Neural cell (in vitro differentiated cells): ENCODE data around the gene HOXB4. TPM values are rescaled to one million over a fixed set of nuclear protein-coding genes. Genes with fewer than 3 reads are reported as not detected.

Source experiments
- H2AFZ ChIP-seq: fragments of 200-600, 300-800 bp; sonication (generic), shearing (Covaris generic); 2 replicates; pipeline ENCODE4 v1.6.0; 2014; ENCODE audit warnings: low read depth, mild to moderate bottlenecking, antibody characterized with exemption, low read length, moderate library complexity
- H3F3A ChIP-seq: fragments of 200-600 bp; shearing (Covaris generic); 2 replicates; pipeline ENCODE4 v1.6.1; 2016; ENCODE audit warnings: mild to moderate bottlenecking, moderate library complexity, mixed read lengths, antibody characterized with exemption, low read length; ENCODE audit not compliant: insufficient read depth, poor library complexity, severe bottlenecking
- H3K27ac ChIP-seq: fragments of 200-600, 300-800 bp; sonication (generic), shearing (Covaris generic); 2 replicates; pipeline ENCODE4 v1.5.1; 2014; ENCODE audit warnings: mild to moderate bottlenecking, low read length, moderate library complexity
- H3K27me3 ChIP-seq: fragments of 300-800, 200-600 bp; sonication (generic), shearing (Covaris generic); 2 replicates; pipeline ENCODE4 v1.6.0; 2014; ENCODE audit warnings: mild to moderate bottlenecking, low read depth, low read length, moderate library complexity; ENCODE audit not compliant: insufficient read depth
- H3K36me3 ChIP-seq: fragments of 300-800, 200-600 bp; sonication (generic), shearing (Covaris generic); 2 replicates; pipeline ENCODE4 v1.5.1; 2014; ENCODE audit warnings: mild to moderate bottlenecking, antibody characterized with exemption, low read length, moderate library complexity; ENCODE audit not compliant: insufficient read depth
- H3K4me2 ChIP-seq: fragments of 300-800, 200-600 bp; sonication (generic), shearing (Covaris generic); 2 replicates; pipeline ENCODE4 v1.6.0; 2014; ENCODE audit warnings: mild to moderate bottlenecking, low read length
- H3K4me3 ChIP-seq: fragments of 300-800, 200-600 bp; sonication (generic), shearing (Covaris generic); 2 replicates; pipeline ENCODE4 v1.5.1; 2014; ENCODE audit warnings: mild to moderate bottlenecking, low read length, moderate library complexity
- H3K79me2 ChIP-seq: fragments of 200-600 bp; shearing (Covaris generic); replicated peaks from 2 replicates; pipeline ENCODE4 v1.6.0; 2014; ENCODE audit warnings: mild to moderate bottlenecking, low read length, moderate library complexity; ENCODE audit not compliant: insufficient read depth
- H3K9ac ChIP-seq: fragments of 300-800, 200-600 bp; sonication (generic), shearing (Covaris generic); 2 replicates; pipeline ENCODE4 v1.6.1; 2016; ENCODE audit warnings: mild to moderate bottlenecking, low read length, mixed read lengths
- H3K9me2 ChIP-seq: fragments of 200-600 bp; shearing (Covaris generic); 2 replicates; pipeline ENCODE4 v1.6.1; 2016; ENCODE audit warnings: mild to moderate bottlenecking, low read length, mixed read lengths; ENCODE audit not compliant: insufficient read depth
- H3K9me3 ChIP-seq: fragments of 200-600, 300-800 bp; sonication (generic), shearing (Covaris generic); 2 replicates; pipeline ENCODE4 v1.6.1; 2016; ENCODE audit warnings: mild to moderate bottlenecking, mixed run types, low read length, moderate library complexity, mixed read lengths
- H4K20me1 ChIP-seq: fragments of 200-600 bp; shearing (Covaris generic); 2 replicates; pipeline ENCODE4 v1.6.1; 2016; ENCODE audit warnings: mild to moderate bottlenecking, mixed run types; ENCODE audit not compliant: insufficient read depth
- CTCF ChIP-seq: fragments of 450-650 bp; IDR thresholded peaks from 2 replicates; pipeline ENCODE4 v1.5.1; 2014; ENCODE audit warnings: antibody characterized with exemption, mild to moderate bottlenecking, moderate library complexity; ENCODE audit not compliant: poor library complexity, severe bottlenecking
- EP300 ChIP-seq: fragments of 450-650 bp; conservative IDR thresholded peaks from 2 replicates; pipeline ENCODE4 v1.6.1; 2014; ENCODE audit warnings: antibody characterized with exemption, mild to moderate bottlenecking, moderate library complexity; ENCODE audit not compliant: poor library complexity, severe bottlenecking
- EZH2 ChIP-seq: fragments of 200-600, 300-800 bp; shearing (Covaris generic), sonication (generic); IDR thresholded peaks from 2 replicates; pipeline ENCODE4 v1.6.1; 2014; ENCODE audit warnings: antibody characterized with exemption, low read length, borderline replicate concordance, mild to moderate bottlenecking; ENCODE audit not compliant: insufficient read depth, poor library complexity, severe bottlenecking
- MXI1 ChIP-seq: fragments of 450-650 bp; conservative IDR thresholded peaks from 2 replicates; pipeline ENCODE4 v1.6.1; 2014; ENCODE audit warnings: antibody characterized with exemption, mild to moderate bottlenecking; ENCODE audit not compliant: poor library complexity, severe bottlenecking
- POLR2AphosphoS5 ChIP-seq: IDR thresholded peaks from 2 replicates; pipeline ENCODE4 v1.6.1; 2012
- RAD21 ChIP-seq: fragments of 450-650 bp; conservative IDR thresholded peaks from 2 replicates; pipeline ENCODE4 v1.6.1; 2014; ENCODE audit warnings: antibody characterized with exemption, mild to moderate bottlenecking, moderate library complexity
- REST ChIP-seq: IDR thresholded peaks from 2 replicates; pipeline ENCODE4 v1.6.1; 2012; ENCODE audit warnings: borderline replicate concordance
- SMC3 ChIP-seq: fragments of 450-650 bp; conservative IDR thresholded peaks from 2 replicates; pipeline ENCODE4 v1.6.1; 2014; ENCODE audit warnings: antibody characterized with exemption, mild to moderate bottlenecking, moderate library complexity; ENCODE audit not compliant: poor library complexity
- TAF1 ChIP-seq: IDR thresholded peaks from 2 replicates; pipeline ENCODE4 v1.6.1; 2012; ENCODE audit warnings: low read depth
- polyA plus RNA-seq: library from polyadenylated mRNA; depleted of rRNA; stranded (reverse); fragments of >200 nt; gene quantifications from 2 replicates; pipeline ENCODE4 v1.2.3, GENCODE V29; 2014

Gene HOXB4
- polyA plus RNA-seq, 1 donor from 2014 or later = not detected

- Histone ChIP-seq H3K4me2 (no peak overlapping the region), H3F3A (no peaks in the 10 kb centered on the region), H3K27me3 (peaks cover 100% of the 10 kb centered on the region), H3K9ac (no peak overlapping the region), H3K36me3 (no peaks in the 10 kb centered on the region), H3K27ac (no peak overlapping the region), H3K79me2 (no peaks in the 10 kb centered on the region), H3K4me3 (no peak overlapping the region), H3K9me2 (no peaks in the 10 kb centered on the region), H3K9me3 (no peaks in the 10 kb centered on the region), H4K20me1 (no peaks in the 10 kb centered on the region), H2AFZ (no peak overlapping the region)
- no peak for TF ChIP-seq EP300
- TF ChIP-seq RAD21 = no peak
Observed at GRCh38 chr17:48571024-48571818, 6.9 kb downstream of the HOXB4 start.

- Histone ChIP-seq H3K9me3 (no peaks in the 10 kb centered on the region), H3K27ac (no peak overlapping the region), H3F3A (no peaks in the 10 kb centered on the region), H3K36me3 (no peaks in the 10 kb centered on the region), H4K20me1 (no peaks in the 10 kb centered on the region), H2AFZ (no peak overlapping the region), H3K27me3 (peaks cover 100% of the 10 kb centered on the region), H3K4me2 (no peak overlapping the region), H3K4me3 (no peak overlapping the region), H3K79me2 (no peaks in the 10 kb centered on the region), H3K9me2 (no peaks in the 10 kb centered on the region), H3K9ac (no peak overlapping the region)
- no peak for TF ChIP-seq CTCF
- TF ChIP-seq SMC3 = no peak
- TF ChIP-seq POLR2AphosphoS5 = no peak
- TF ChIP-seq EP300 = no peak
- TF ChIP-seq REST = no peak
- TF ChIP-seq TAF1 = no peak
- no peak for TF ChIP-seq MXI1
- TF ChIP-seq EZH2 = peak; percentile 62
Observed at GRCh38 chr17:48570325-48571023, 7.7 kb downstream of the HOXB4 start.
